Epithelial cell of umbilical artery (primary cell): ENCODE measurements around the gene LDLRAD2. TPM values are rescaled to one million over a fixed set of nuclear protein-coding genes. Genes with fewer than 3 reads are reported as not detected.

ENCODE experiments used
- total RNA-seq: library from RNA; depleted of rRNA; stranded (reverse); fragments of >200 nt; gene quantifications from 2 replicates; pipeline ENCODE4 v1.2.3, GENCODE V29; 2014

The LDLRAD2 gene
- not detected in 2 replicates for total RNA-seq

GRCh38 chr1:21811875-21812305 is at the start of gene LDLRAD2:
Gene LDLRAD2 (plus strand): TSS chr1:21812265. CDS start chr1:21812452, 187 bp downstream.

GRCh38 chr1:21782868-21783678 is 29.0 kb upstream of the LDLRAD2 start, which contains the start of gene USP48:
Gene USP48 (minus strand): TSS chr1:21783149. CDS start chr1:21782957, 192 bp downstream.

Other genes with a start within 250 kb of the LDLRAD2 start
- under 0.01 TPM in 1 of 2 replicates, not detected in the other for gene RAP1GAP, start 142.9 kb upstream of the LDLRAD2 start, total RNA-seq
- gene USP48, start 29.1 kb upstream of the LDLRAD2 start, total RNA-seq, result 91.6 and 97.6 TPM in 2 replicates
- 507 and 1,288 TPM in 2 replicates for gene HSPG2, start 125.0 kb downstream of the LDLRAD2 start, total RNA-seq
- 1.3 TPM in 1 of 2 replicates, not detected in the other for gene CELA3B, start 164.8 kb downstream of the LDLRAD2 start, total RNA-seq
- gene CELA3A, start 189.4 kb downstream of the LDLRAD2 start, total RNA-seq, result not detected in 2 replicates
- gene CDC42, start 240.4 kb downstream of the LDLRAD2 start, total RNA-seq, result 655 and 1,227 TPM in 2 replicates